Endothelial cell of umbilical vein (primary cell): ENCODE results near the gene FLACC1. TPM values are rescaled to one million over a fixed set of nuclear protein-coding genes. Genes with fewer than 3 reads are reported as not detected.

Experiments used
- BruUV-seq: library from RNA; stranded (reverse); fragments of 400-500 nt; replicated peaks from 2 replicates; lab custom pipeline; 2021; lab: Mats Ljungman, UMichigan
- CTCF ChIA-PET: fragments of 300-600, 350-600 bp; sonication (Branson Sonifier 250); formaldehyde crosslinking; loops from one replicate; lab custom pipeline; 2021; ENCODE audit warnings: antibody characterized with exemption, inconsistent platforms; lab: Charles Lee
- POLR2A ChIA-PET: fragments of 300-600, 350-600 bp; sonication (Branson Sonifier 250); formaldehyde crosslinking; loops from one replicate; lab custom pipeline; 2021; ENCODE audit warnings: antibody characterized with exemption, inconsistent platforms; lab: Charles Lee
- DNase-seq: peaks from one replicate; pipeline ENCODE4 v3.0.0-alpha.2; 2011; ENCODE audit warnings: low read depth, low spot score
- FAIRE-seq: peaks from 2 replicates; lab custom pipeline; 2011; peaks lifted over from hg19 to GRCh38; lab: Jason Lieb, UNC
- H2AFZ ChIP-seq: 2 replicates; pipeline ENCODE4 v1.6.0; 2012; ENCODE audit warnings: low read depth, low read length, control low read depth, inconsistent platforms
- H3K27ac ChIP-seq: 2 replicates; pipeline ENCODE4 v1.5.1; 2011; ENCODE audit warnings: low read depth, mild to moderate bottlenecking, control low read depth, low read length, moderate library complexity; ENCODE audit not compliant: insufficient read depth
- H3K27me3 ChIP-seq, 2 experiments: 2 replicates each; pipeline versions ENCODE4 v1.6.0 to v1.6.1; 2011; ENCODE audit warnings: low read length in 2 of 2, mixed read lengths in 1 of 2; ENCODE audit not compliant: control insufficient read depth in 2 of 2, insufficient read depth in 2 of 2
- H3K36me3 ChIP-seq, 2 experiments: 2 replicates in 1 of 2; 3 replicates in 1 of 2; pipeline ENCODE4 v1.5.1; 2011; ENCODE audit warnings: low read length in 2 of 2, mild to moderate bottlenecking in 1 of 2, moderate library complexity in 1 of 2; ENCODE audit not compliant: control insufficient read depth in 2 of 2, insufficient read depth in 2 of 2; ENCODE audit errors: extremely low read depth in 1 of 2
- H3K4me1 ChIP-seq: 3 replicates; pipeline ENCODE4 v1.5.1; 2011; ENCODE audit warnings: mild to moderate bottlenecking, low read length; ENCODE audit not compliant: control insufficient read depth, insufficient read depth; ENCODE audit errors: extremely low read depth
- H3K4me2 ChIP-seq: 2 replicates; pipeline ENCODE4 v1.6.1; 2011; ENCODE audit warnings: low read length, control low read depth, mixed read lengths; ENCODE audit not compliant: insufficient read depth
- H3K4me3 ChIP-seq, 3 experiments: fragments of 200-600 bp in 1 of 3; sonication (generic), shearing (Covaris generic) in 1 of 3; replicated peaks in 1 of 3; 2 replicates each; pipeline ENCODE4 v1.5.1; 2011 to 2016; ENCODE audit warnings: control low read depth in 3 of 3, low read length in 3 of 3, mild to moderate bottlenecking in 2 of 3, inconsistent platforms in 1 of 3, low read depth in 1 of 3, moderate library complexity in 1 of 3; ENCODE audit not compliant: insufficient read depth in 1 of 3
- H3K79me2 ChIP-seq: 2 replicates; pipeline ENCODE4 v1.6.0; 2012; ENCODE audit warnings: low read length, inconsistent platforms; ENCODE audit not compliant: control insufficient read depth, insufficient read depth
- H3K9ac ChIP-seq: replicated peaks from 2 replicates; pipeline ENCODE3; 2011; ENCODE audit warnings: low read length, control low read depth; ENCODE audit not compliant: insufficient read depth; ENCODE audit errors: extremely low read depth
- H3K9me1 ChIP-seq: replicated peaks from 3 replicates; pipeline ENCODE4 v1.6.0; 2011; ENCODE audit warnings: mild to moderate bottlenecking, low read length; ENCODE audit not compliant: control insufficient read depth, insufficient read depth; ENCODE audit errors: extremely low read depth
- H3K9me3 ChIP-seq: replicated peaks from 2 replicates; pipeline ENCODE4 v1.5.1; 2012; ENCODE audit warnings: low read length, inconsistent platforms; ENCODE audit not compliant: control insufficient read depth, insufficient read depth
- H4K20me1 ChIP-seq: replicated peaks from 2 replicates; pipeline ENCODE3; 2011; ENCODE audit warnings: mild to moderate bottlenecking, low read length; ENCODE audit not compliant: control insufficient read depth, insufficient read depth; ENCODE audit errors: extremely low read depth
- EZH2 ChIP-seq: IDR thresholded peaks from 2 replicates; pipeline ENCODE4 v1.6.1; 2012; ENCODE audit warnings: borderline replicate concordance, low read depth, mild to moderate bottlenecking, moderate library complexity, low read length, inconsistent platforms; ENCODE audit not compliant: severe bottlenecking
- FOS ChIP-seq: IDR thresholded peaks from 2 replicates; pipeline ENCODE4 v1.6.1; 2011; ENCODE audit warnings: mild to moderate bottlenecking, low read length, moderate library complexity, borderline replicate concordance; ENCODE audit not compliant: insufficient read depth
- GATA2 ChIP-seq: IDR thresholded peaks from 2 replicates; pipeline ENCODE4 v1.7.0; 2011; ENCODE audit warnings: low read depth, mild to moderate bottlenecking, moderate library complexity, mixed read lengths, low read length; ENCODE audit not compliant: insufficient read length, insufficient read depth
- JUN ChIP-seq: IDR thresholded peaks from 2 replicates; pipeline ENCODE4 v1.6.1; 2011; ENCODE audit warnings: borderline replicate concordance, low read depth; ENCODE audit not compliant: insufficient read length, insufficient read depth
- MYC ChIP-seq: IDR thresholded peaks from one replicate; pipeline ENCODE4 v1.6.1; 2011; ENCODE audit warnings: mild to moderate bottlenecking, low read depth, low read length
- POLR2A ChIP-seq: IDR thresholded peaks from 2 replicates; pipeline ENCODE4 v1.6.1; 2012; ENCODE audit warnings: low read depth, mild to moderate bottlenecking, control low read depth, low read length
- POLR2AphosphoS5 ChIP-seq: IDR thresholded peaks from 2 replicates; pipeline ENCODE4 v1.6.1; 2012; ENCODE audit warnings: low read depth, mild to moderate bottlenecking, control low read depth, low read length, moderate library complexity; ENCODE audit not compliant: insufficient read depth
- dilution Hi-C: fragments of 300-500 bp; cut with MboI; formaldehyde crosslinking; loops from one replicate; pipeline ENCODE4 v1.15.0; 2019; ENCODE audit warnings: low sequenced_read_pairs; ENCODE audit not compliant: extremely low pct_ligation_motif_present
- intact Hi-C: fragments of 100-400 bp; cut with micrococcal nuclease; formaldehyde crosslinking; loops from one replicate; pipeline ENCODE4 v1.10.0; 2022
- polyA plus RNA-seq, 4 experiments: library from polyadenylated mRNA; depleted of rRNA in 3 of 4; stranded (reverse) in 3 of 4; unstranded in 1 of 4; fragments of >200 nt; gene quantifications; 2 replicates each; pipeline versions ENCODE4 v1.2.1 to v1.2.3, GENCODE V29; 2011 to 2012; ENCODE audit warnings: missing spikeins in 1 of 4
- total RNA-seq: library from RNA; stranded (reverse); gene quantifications from 2 replicates; pipeline ENCODE4 v1.2.3, GENCODE V29; 2021
- TF ChIP-seq, protein P1 (sequence below), 2 donors: IDR thresholded peaks; 1 replicate in 1 of 2; 2 replicates in 1 of 2; pipeline ENCODE4 v1.5.1; 2011; ENCODE audit warnings: low read length in 2 of 2, mild to moderate bottlenecking in 2 of 2, moderate library complexity in 2 of 2, control low read depth in 1 of 2, inconsistent platforms in 1 of 2, low read depth in 1 of 2; ENCODE audit not compliant: insufficient read depth in 1 of 2; ENCODE audit errors: extremely low read depth in 1 of 2
- TF ChIP-seq, protein P2 (sequence below): IDR thresholded peaks from 2 replicates; pipeline ENCODE4 v1.6.1; 2011; ENCODE audit not compliant: insufficient read depth, insufficient read length

FLACC1 gene
- total and polyA plus RNA-seq, 2 donors (not counting 3 experiments of a cell fraction or from before 2014, with no cell fraction given), result 0.11 to 1.4 TPM

DNA sequence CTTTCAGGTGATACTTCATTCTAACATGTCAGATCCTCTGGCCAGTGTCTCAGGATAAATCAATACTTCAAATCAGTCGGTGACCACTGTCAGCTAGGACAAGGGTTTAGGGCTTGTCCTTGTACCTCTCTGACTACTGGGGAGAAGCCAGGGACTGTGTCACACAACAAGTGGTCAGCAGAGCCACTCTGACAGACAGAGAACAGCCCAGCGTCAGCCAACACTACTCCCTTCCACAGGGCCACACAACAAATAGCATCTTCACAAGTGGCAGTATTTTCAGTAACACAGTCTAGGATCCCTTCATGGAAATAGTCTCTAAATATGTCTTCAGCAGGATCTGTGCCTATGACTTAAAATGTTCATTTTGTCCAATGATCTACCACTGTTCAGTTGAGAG lies 14.2 kb downstream of the FLACC1 start:
- no peaks in the 10 kb centered on the region for H3K36me3 ChIP-seq
- intact Hi-C loops, result no loop called here
- no peak for TF ChIP-seq GATA2
- no peak overlapping the region for H3K27ac ChIP-seq
- no peaks in the 10 kb centered on the region for H3K9me1 ChIP-seq
- CTCF ChIA-PET, result interaction anchor here (2.0 kb wide), 1 partner anchor 15 kb away, joined by 4 read pairs; no protein-coding TSS in a partner anchor
- no peak overlapping the region for H3K4me2 ChIP-seq
- H4K20me1 ChIP-seq, result no peaks in the 10 kb centered on the region
- H3K9ac ChIP-seq, result no peak overlapping the region
- no TSS peak for BruUV-seq
- no peak overlapping the region for H3K4me3 ChIP-seq
- no peaks in the 10 kb centered on the region for H3K79me2 ChIP-seq
- POLR2A ChIA-PET, result no interaction called here
- DNase-seq, result no peak
- H2AFZ ChIP-seq, result no peak overlapping the region
- H3K27me3 ChIP-seq, result no peaks in the 10 kb centered on the region
- dilution Hi-C loops, result no loop called here
- H3K4me1 ChIP-seq, result no peaks in the 10 kb centered on the region
- no peaks in the 10 kb centered on the region for H3K9me3 ChIP-seq
- no peak for FAIRE-seq

DNA sequence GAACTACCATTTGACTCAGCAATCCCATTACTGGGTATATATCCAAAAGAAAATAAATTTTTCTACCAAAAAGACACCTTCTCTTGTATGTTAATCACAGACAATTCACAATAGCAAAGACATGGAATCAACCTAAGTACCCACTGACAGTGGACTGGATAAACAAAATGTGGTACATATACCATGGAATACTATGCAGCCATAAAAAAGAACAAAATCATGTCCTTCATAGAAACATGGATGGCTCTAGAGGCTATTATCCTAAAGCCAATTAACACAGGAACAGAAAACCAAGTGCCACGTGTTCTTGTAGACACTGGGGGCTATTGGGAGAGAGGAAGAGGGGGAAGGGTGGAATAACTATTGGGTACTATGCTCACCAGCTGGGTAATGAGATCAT lies 27.7 kb downstream of the FLACC1 start:
- CTCF ChIA-PET, result no interaction called here
- H3K9ac ChIP-seq, result no peak overlapping the region
- POLR2A ChIA-PET, result no interaction called here

More for the DNA sequence above, 27.7 kb downstream of the FLACC1 start:
- H3K79me2 ChIP-seq, result no peaks in the 10 kb centered on the region
- H3K4me1 ChIP-seq, result no peaks in the 10 kb centered on the region
- DNase-seq (no peak), FAIRE-seq (no peak)
- no peaks in the 10 kb centered on the region for H3K9me1 ChIP-seq
- no peak overlapping the region for H3K27ac ChIP-seq
- intact Hi-C loops (no loop called here), dilution Hi-C loops (no loop called here)
- H3K27me3 ChIP-seq, result no peaks in the 10 kb centered on the region
- no peak overlapping the region for H3K4me3 ChIP-seq
- H2AFZ ChIP-seq, result no peak overlapping the region
- H4K20me1 ChIP-seq, result no peaks in the 10 kb centered on the region
- no peaks in the 10 kb centered on the region for H3K36me3 ChIP-seq
- H3K4me2 ChIP-seq, result no peak overlapping the region
- BruUV-seq, result no TSS peak
- no peaks in the 10 kb centered on the region for H3K9me3 ChIP-seq
- TF ChIP-seq POLR2AphosphoS5, result no peak
- no peak for TF ChIP-seq GATA2
- no peak for TF ChIP-seq FOS
- TF ChIP-seq POLR2A, result no peak
- TF ChIP-seq JUN, result no peak
- no peak for TF ChIP-seq EZH2
- TF ChIP-seq MYC, result no peak
- TF ChIP-seq, protein P1, sequence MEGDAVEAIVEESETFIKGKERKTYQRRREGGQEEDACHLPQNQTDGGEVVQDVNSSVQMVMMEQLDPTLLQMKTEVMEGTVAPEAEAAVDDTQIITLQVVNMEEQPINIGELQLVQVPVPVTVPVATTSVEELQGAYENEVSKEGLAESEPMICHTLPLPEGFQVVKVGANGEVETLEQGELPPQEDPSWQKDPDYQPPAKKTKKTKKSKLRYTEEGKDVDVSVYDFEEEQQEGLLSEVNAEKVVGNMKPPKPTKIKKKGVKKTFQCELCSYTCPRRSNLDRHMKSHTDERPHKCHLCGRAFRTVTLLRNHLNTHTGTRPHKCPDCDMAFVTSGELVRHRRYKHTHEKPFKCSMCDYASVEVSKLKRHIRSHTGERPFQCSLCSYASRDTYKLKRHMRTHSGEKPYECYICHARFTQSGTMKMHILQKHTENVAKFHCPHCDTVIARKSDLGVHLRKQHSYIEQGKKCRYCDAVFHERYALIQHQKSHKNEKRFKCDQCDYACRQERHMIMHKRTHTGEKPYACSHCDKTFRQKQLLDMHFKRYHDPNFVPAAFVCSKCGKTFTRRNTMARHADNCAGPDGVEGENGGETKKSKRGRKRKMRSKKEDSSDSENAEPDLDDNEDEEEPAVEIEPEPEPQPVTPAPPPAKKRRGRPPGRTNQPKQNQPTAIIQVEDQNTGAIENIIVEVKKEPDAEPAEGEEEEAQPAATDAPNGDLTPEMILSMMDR (IDR thresholded peaks at IDR 0.05; ENCODE audit: extremely low read depth in 1 of 2, insufficient read depth in 1 of 2, low read depth in 1 of 2, low read length in 2 of 2), result no peak
- TF ChIP-seq, protein P2, sequence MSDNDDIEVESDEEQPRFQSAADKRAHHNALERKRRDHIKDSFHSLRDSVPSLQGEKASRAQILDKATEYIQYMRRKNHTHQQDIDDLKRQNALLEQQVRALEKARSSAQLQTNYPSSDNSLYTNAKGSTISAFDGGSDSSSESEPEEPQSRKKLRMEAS, result no peak
